Inflammatory macrophage treated with lipopolysaccharide for 4 hours (primary cell): ENCODE results near the gene C22orf31.

Source experiments
- DNase-seq: peaks from one replicate; pipeline ENCODE4 v3.0.0-alpha.2; 2020

Gene C22orf31

GRCh38 chr22:29080106-29080975, 18.7 kb upstream of the C22orf31 start:
- no peak for DNase-seq

- DNase-seq, result no peak
These were observed 17.7 kb upstream of the C22orf31 start for GRCh38 chr22:29079218-29079901.

- DNase-seq, result no peak
These were observed 17.2 kb upstream of the C22orf31 start for GRCh38 chr22:29078869-29079207.

GRCh38 chr22:29078036-29078868, 16.6 kb upstream of the C22orf31 start:
- DNase-seq, result no peak

- no peak for DNase-seq
These were observed 12.7 kb upstream of the C22orf31 start for GRCh38 chr22:29074276-29074772.

- peak; percentile 13 for DNase-seq
These were observed 12.1 kb upstream of the C22orf31 start for GRCh38 chr22:29073618-29074275.

- DNase-seq, result no peak
These were observed 11.5 kb upstream of the C22orf31 start, which contains the start of gene KREMEN1 for GRCh38 chr22:29072979-29073617. TSS of gene KREMEN1 (plus strand) at chr22:29073035. CDS start at chr22:29073131, 96 bp downstream.

- peak; percentile 77 for DNase-seq
These were observed 10.8 kb upstream of the C22orf31 start for GRCh38 chr22:29072193-29072978.

- peak; percentile 7 for DNase-seq
These were observed 9.8 kb upstream of the C22orf31 start for GRCh38 chr22:29071261-29072045.

- no peak for DNase-seq
These were observed 8.9 kb upstream of the C22orf31 start for GRCh38 chr22:29070490-29070889.

GRCh38 chr22:29069463-29069862, 7.8 kb upstream of the C22orf31 start:
- DNase-seq, result no peak

- no peak for DNase-seq
These were observed 4.0 kb upstream of the C22orf31 start for GRCh38 chr22:29065468-29066190.

- no peak for DNase-seq
These were observed 723 bp upstream of the C22orf31 start for GRCh38 chr22:29062286-29062821.

- no peak for DNase-seq
These were observed 700 bp downstream of the C22orf31 start for GRCh38 chr22:29060931-29061330.

GRCh38 chr22:29060251-29060869, 1.3 kb downstream of the C22orf31 start:
- DNase-seq, result peak; percentile 13

GRCh38 chr22:29056472-29056871, 5.2 kb downstream of the C22orf31 start:
- no peak for DNase-seq

GRCh38 chr22:29055192-29055830, 6.3 kb downstream of the C22orf31 start:
- DNase-seq, result no peak

GRCh38 chr22:29054251-29054767, 7.3 kb downstream of the C22orf31 start:
- DNase-seq, result no peak
